Measurements from ENCODE around the gene RBM17. TPM values are rescaled to one million over a fixed set of nuclear protein-coding genes. Genes with fewer than 3 reads are reported as not detected.

The RBM17 gene
- total RNA-seq, 6 donors from 2014 or later: 67.6 to 192 (median 84.8) TPM

GRCh38 chr10:6136215-6137201 is 47.7 kb downstream of the RBM17 start:
- TF ChIP-seq POLR2A (IDR thresholded peaks at IDR 0.05): no peak
- no peak for TF ChIP-seq EP300 (IDR thresholded peaks at IDR 0.05)
- TF ChIP-seq POLR2AphosphoS5 (IDR thresholded peaks at IDR 0.05): no peak
- no peak for TF ChIP-seq CTCF (IDR thresholded peaks at IDR 0.05)
- DNase-seq (no peak), ATAC-seq (ENCODE audit: low FRiP score in 2 of 2) (peak in 1 of 2 donors; percentile 50)
- no peaks in the 10 kb centered on the region for H3K36me3 ChIP-seq
- H3K4me3 ChIP-seq: no peak overlapping the region
- H3K27ac ChIP-seq: no peak overlapping the region
- WGBS, 2 donors: 69 to 71% methylated on average over 15 to 20 of the region's 20 CpGs
- H3K4me1 ChIP-seq: peaks cover 3 to 11% (median 7%) of the 10 kb centered on the region in 4 donors
- H3K9me3 ChIP-seq: no peaks in the 10 kb centered on the region
- peaks cover 0 to 4% (median 0%) of the 10 kb centered on the region in 4 donors for H3K27me3 ChIP-seq

- H3K27me3 ChIP-seq: peaks cover 0 to 4% (median 0%) of the 10 kb centered on the region in 4 donors
- WGBS, 2 donors: 90 to 91% methylated on average over 11 of the region's 11 CpGs
- no peak overlapping the region for H3K4me3 ChIP-seq
- ATAC-seq (ENCODE audit: low FRiP score in 2 of 2) (no peak), DNase-seq (no peak)
- no peak for TF ChIP-seq EP300 (IDR thresholded peaks at IDR 0.05)
- no peak for TF ChIP-seq CTCF (IDR thresholded peaks at IDR 0.05)
- no peak for TF ChIP-seq POLR2A (IDR thresholded peaks at IDR 0.05)
- no peak for TF ChIP-seq POLR2AphosphoS5 (IDR thresholded peaks at IDR 0.05)
- no peaks in the 10 kb centered on the region for H3K9me3 ChIP-seq
- H3K27ac ChIP-seq: no peak overlapping the region
- H3K4me1 ChIP-seq: peaks cover 3 to 11% (median 7%) of the 10 kb centered on the region in 4 donors
- no peaks in the 10 kb centered on the region for H3K36me3 ChIP-seq
These were observed 49.6 kb downstream of the RBM17 start for GRCh38 chr10:6138456-6138855.

- no peak overlapping the region for H3K4me3 ChIP-seq
- H3K27me3 ChIP-seq: peaks cover 0 to 4% (median 0%) of the 10 kb centered on the region in 4 donors
These were observed 50.6 kb downstream of the RBM17 start for GRCh38 chr10:6139470-6139869.

GRCh38 chr10:6140141-6140841 is 51.5 kb downstream of the RBM17 start:
- H3K27ac ChIP-seq: peak overlapping the region in 2 of 4 donors; percentile 46 to 49
- H3K27me3 ChIP-seq: peaks cover 0 to 4% (median 0%) of the 10 kb centered on the region in 4 donors
- 71 to 91% methylated on average over 14 to 26 of the region's 28 CpGs for WGBS, 2 donors
- ATAC-seq (ENCODE audit: low FRiP score in 2 of 2) (no peak), DNase-seq (peak; percentile 66 to 73)
- no peaks in the 10 kb centered on the region for H3K9me3 ChIP-seq
- no peaks in the 10 kb centered on the region for H3K36me3 ChIP-seq
- H3K4me3 ChIP-seq: peak overlapping the region in 2 of 4 donors; percentile 12 to 32
- no peak for TF ChIP-seq CTCF (IDR thresholded peaks at IDR 0.05)
- H3K4me1 ChIP-seq: peaks cover 9 to 19% (median 11%) of the 10 kb centered on the region in 4 donors

More at GRCh38 chr10:6139470-6139869, 50.6 kb downstream of the RBM17 start:
- WGBS, 2 donors: 91 to 92% methylated on average over 11 of the region's 11 CpGs
- ATAC-seq (ENCODE audit: low FRiP score in 2 of 2): no peak
- Histone ChIP-seq H3K4me1 (peaks cover 9 to 17% (median 10%) of the 10 kb centered on the region in 4 donors), H3K27ac (no peak overlapping the region), H3K36me3 (no peaks in the 10 kb centered on the region), H3K9me3 (no peaks in the 10 kb centered on the region)
- TF ChIP-seq POLR2A (IDR thresholded peaks at IDR 0.05) (no peak), CTCF (IDR thresholded peaks at IDR 0.05) (no peak), POLR2AphosphoS5 (IDR thresholded peaks at IDR 0.05) (no peak), EP300 (IDR thresholded peaks at IDR 0.05) (no peak)
- no peak for DNase-seq
